Stromal cell of bone marrow (primary cell): ENCODE data around the gene NDST1.

Source experiments
- DNase-seq: peaks from one replicate; pipeline ENCODE4 v3.0.0-alpha.2; 2012; ENCODE audit warnings: low read depth

NDST1 gene

DNA sequence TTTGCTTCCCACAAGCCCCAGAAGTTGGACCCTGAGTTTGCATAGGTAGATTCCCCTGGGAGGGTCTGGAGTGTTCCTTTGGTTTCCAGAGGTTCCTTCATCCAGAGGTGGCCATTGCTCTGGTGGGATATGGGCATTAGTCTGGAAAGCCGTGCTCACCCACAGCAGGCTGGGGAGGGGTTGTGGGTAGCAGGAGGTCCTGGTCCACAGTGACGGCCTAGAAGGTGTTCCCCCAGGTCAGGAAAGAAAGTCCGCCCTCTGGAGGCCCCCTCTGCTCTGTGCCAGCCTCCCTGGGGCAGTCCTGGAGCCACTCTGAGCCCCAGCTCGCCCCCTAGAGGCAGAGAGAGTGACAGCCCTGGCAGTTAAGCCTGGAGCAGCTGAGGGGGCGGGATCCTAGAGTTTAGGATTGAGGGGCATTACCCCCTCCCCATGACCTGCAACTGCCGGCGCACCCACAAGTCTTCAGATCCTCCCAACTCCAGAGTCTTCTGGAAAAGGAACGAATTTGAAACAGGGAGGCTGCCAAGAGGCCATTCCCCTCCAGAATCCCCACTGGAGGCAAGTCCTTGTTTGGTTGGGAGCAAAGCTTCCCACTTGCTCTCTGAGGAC lies 36.8 kb downstream of the NDST1 start:
- DNase-seq, result peak; percentile 24

GRCh38 chr5:150545246-150545645 lies 37.3 kb downstream of the NDST1 start:
- no peak for DNase-seq

DNA sequence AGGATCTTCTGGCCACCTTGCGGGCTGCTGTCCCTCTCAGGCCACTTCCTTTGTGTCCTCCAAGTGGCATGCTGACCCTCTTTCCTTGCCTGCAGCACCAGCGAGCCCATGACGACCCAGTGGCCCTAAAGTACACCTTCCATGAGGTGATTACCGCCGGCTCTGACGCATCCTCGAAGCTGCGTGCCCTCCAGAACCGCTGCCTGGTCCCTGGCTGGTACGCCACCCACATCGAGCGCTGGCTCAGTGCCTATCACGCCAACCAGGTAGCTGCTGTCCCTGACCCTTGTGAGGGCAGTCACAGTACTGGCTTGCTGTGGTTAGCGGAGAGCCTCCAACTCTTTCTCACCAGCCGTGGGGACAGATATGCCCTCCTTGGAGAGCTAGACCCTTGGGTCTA lies 40.2 kb downstream of the NDST1 start:
- DNase-seq, result no peak

DNA sequence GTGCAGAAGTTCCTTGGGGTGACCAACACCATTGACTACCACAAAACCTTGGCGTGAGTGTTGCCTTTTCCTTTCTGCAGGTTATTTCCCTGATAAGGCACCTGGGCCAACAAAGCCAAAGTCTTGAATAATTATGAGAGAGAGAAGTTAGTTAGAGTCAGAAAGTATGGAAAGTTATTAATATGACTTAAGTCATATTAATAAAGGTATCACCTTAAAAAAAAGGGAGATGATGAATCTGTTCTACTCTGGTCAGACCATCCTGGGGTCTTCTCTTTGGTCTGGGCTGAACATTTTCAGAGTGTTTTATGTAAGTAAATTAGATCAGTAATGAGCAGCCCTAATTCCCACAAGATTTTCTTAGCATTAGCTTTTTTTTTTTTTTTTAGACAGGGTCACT lies 41.8 kb downstream of the NDST1 start:
- no peak for DNase-seq

GRCh38 chr5:150550286-150550685 lies 42.4 kb downstream of the NDST1 start:
- no peak for DNase-seq

GRCh38 chr5:150551066-150551465 lies 43.1 kb downstream of the NDST1 start:
- no peak for DNase-seq

DNA sequence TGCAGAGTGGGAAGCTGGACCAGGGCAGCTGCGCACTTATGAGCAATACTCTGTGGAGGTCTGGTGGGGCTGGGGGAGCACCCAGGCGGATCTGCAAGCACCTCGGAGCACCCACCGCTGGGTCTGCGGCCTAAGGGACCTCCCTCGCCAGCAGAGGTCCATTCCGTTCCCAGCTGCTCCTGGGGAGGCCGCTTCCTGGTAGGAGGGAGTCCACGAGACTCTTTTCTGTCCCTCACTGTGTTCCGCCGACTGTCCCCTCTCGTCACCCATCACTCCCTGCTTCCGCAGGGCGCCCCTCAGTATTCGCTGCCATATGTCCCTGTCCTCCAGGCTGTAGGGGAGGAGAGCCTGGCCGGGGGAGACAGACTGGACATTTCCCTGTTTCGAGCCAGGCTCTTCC lies 45.5 kb downstream of the NDST1 start:
- DNase-seq, result no peak

DNA sequence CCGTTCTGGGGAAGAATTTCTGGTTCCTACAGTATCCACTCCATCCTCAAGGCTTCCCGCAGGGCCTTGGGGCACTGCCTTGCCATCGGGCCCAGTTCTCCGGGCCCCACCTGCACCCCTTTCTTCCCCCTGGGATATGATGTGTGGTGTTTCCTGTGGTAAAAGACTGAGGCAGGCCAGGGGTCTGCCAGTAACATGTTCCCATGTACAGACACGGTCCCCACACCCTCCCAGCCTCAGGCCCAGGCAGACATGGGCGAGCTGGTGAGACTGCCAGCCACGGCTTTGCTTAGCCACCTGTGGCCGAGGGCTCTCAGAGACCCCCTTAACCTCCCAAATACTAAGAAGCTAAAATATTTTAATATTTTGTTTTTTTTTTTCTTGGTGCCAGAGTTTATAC lies 46.0 kb downstream of the NDST1 start:
- DNase-seq, result no peak

DNA sequence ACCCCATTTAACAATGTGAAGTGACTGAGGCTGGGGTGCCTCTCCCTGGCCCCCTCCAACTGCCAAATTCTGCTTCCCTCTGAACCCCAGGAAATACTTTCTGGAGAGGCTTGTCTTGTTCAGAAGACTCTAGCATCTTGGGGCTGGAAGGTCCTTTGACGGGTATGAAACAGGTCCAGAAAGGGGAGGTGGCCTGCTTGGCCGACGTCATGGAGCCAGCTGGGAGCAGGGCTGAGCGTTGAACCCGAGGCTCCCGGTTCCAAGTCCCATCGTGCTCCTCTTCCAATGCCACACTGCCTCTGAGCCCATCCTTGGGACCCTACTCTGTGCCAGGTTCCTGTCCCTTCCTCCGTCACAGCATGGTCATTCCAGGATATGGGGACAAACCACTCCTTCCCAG lies 46.9 kb downstream of the NDST1 start:
- no peak for DNase-seq

DNA sequence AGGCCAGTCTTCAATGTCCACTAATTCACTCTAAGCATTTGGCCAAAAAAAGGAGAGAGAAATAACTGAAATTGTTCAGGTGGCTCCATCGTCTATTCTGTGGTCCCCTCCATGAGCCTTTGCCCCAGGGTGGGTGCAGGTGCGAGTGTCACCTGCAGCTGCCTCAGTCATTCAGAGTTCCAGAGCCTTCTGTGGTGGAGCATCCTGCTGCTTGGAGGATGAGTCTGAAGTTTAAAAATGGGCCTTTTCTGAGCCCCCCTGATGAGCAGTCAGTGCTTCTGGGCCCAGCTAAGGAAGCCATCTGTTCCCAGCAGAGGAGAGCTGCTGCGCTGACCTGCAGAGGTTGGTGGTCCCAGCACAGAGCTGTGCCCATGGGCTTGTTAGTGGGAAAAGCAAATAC lies 48.2 kb downstream of the NDST1 start:
- no peak for DNase-seq

- DNase-seq, result no peak
These were observed 49.1 kb downstream of the NDST1 start for GRCh38 chr5:150556859-150557508.

GRCh38 chr5:150557509-150557872 lies 49.6 kb downstream of the NDST1 start:
- DNase-seq, result no peak

DNA sequence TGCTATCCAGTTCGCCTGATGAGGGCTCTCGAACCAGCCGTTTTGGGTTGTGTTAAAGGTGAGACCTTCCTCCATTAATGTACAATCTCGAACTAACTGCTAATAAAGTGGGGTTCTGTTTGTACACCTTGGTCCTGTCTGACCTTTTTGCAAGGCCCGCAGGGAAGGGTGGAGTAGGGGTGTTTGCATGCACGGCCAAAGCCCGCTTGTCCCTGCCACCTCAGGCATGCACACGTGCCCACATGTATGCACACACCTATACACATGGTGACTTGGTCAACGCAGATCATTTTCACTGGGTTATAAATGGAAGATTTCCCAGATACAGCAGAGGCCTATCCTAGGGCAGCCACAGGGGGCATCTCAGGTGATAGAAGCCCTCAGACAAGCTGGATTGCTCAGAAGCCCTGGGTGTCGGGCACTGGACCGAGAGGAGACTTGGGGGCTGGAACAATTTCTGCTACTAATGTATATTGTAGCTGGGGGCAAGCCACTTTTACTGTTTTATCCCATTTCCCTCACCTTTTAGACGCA lies 50.2 kb downstream of the NDST1 start:
- DNase-seq, result no peak

GRCh38 chr5:150559088-150559487 lies 51.2 kb downstream of the NDST1 start:
- no peak for DNase-seq

DNA sequence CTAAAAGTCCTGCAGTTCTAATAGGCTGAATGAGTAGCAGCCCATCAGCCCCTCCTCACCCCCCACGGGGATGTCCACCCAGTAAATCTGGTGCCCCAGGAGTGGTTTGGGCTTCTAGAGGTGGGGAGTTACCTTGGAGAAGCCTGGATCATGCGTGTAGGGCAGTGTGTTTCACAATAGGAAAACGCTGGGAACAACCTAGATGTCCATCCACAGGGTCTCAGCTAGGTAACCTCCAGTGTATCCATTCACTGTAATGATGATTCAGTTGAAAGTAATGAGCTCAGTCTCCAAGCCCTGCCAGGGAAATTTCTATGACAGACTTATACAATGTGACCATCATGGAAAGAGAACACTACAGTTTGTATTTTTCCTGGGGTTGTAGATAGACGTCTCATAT lies 51.8 kb downstream of the NDST1 start:
- DNase-seq, result no peak

- DNase-seq, result peak; percentile 73
These were observed 52.7 kb downstream of the NDST1 start for GRCh38 chr5:150560401-150561191.

DNA sequence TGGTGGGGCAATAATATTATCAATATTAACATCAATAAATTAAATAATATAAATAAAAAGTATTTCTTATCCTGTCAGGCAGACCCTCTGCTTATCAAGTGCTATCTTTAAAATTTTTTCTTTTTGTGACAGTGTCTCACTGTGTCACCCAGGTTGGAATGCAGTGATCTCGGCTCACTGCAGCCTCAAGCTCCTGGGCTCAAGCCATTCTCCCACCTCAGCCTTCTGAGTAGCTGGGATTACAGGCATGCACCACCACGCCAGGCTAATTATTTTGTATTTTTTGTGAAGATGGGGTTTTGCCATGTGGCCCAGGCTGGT lies 53.2 kb downstream of the NDST1 start:
- no peak for DNase-seq

DNA sequence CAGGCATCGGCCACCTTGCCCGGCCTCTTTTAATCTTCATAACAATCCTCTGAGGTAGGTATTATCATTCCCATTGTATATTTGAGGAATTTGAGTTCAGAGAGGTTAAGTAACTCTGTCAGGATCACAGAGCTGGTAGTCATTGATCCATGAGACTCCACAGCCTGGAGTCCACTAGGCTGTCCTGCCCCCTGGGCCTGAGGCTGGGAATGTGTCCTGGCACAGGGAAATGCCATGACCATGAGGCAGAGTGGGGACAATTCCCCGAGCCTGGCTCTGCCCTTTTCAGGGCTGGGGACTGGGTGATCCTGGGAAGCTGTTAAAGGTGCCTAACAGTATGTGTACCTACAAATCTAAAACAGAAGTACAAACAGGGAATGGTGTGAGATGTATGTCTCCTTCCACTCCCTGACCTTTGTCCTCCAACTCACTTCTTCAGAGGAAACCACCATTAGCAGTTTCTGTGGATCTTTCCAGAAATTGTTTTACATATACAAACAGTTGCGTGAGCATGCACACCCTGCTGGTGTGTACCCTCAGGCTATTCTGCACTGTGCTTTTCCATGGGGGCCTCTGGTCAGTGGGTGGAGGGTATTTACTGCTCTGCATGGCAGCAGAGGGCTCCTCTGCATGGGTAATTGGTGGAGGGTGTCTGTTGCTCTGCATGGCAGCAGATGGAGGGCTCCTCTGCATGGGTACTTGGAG lies 53.8 kb downstream of the NDST1 start:
- no peak for DNase-seq

DNA sequence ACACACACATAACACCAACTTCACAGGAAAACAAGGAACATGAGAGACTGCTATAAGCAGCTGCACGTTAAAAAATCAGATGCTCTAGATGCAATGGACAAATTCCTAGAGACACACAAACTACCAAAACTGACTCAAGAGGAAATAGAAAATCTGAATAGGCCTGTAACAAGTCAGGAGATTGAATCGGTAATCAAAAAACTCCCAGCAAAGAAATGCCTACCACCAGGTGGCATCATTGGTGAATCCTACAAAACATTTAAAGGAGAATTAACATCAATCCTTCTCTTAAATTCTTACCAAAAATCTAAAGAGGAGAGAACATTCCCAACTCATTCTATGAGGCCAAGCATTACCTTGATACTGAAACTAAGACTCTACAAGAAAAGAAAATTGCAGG lies 54.9 kb downstream of the NDST1 start:
- peak; percentile 29 for DNase-seq

DNA sequence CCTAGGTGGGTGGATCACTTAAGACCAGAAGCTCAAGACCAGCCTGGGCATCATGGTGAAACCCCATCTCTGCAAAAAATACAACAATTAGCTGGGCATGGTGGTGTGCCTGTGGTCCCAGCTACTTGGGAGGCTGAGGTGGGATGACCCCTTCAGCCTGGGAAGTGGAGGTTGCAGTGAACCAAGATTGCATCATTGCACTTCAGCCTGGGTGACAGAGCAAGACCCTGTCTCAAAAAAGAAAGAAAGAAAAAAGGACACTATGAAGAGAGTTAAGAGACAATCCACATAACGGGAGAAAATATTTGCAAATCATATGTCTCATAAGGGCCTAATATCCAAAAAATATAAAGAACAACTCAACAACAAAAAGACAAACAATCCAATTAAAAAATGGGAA lies 57.9 kb downstream of the NDST1 start:
- no peak for DNase-seq

DNA sequence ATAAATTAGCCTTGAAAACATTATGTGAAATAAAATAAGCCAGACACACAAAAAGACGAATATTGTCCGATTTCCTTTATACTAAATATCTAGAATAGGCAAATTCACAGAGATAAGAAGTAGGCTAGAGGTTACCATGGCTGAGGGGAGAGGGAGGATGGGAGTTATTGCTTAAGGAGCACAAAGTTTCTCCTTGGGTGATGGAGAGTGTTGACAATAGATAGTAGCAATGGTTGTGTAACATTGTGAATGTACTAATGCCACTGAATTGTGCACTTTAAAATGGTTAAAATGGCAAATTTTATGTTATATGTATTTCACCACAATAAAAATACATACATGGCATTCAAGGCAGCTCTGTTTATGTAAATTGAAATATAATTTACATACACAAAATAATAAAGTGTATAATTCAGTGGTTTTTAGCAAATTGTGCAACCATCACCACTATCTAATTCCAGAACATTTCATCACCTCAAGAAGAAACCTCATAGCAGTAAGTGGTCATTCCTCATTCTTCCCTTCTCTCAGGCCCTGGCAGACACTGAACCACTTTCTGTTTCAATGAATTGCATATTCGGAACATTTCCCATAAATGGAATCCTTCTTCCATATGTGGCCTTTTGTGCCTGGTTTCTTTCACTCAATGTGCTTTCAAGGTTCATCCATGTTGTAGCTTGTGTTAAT lies 59.2 kb downstream of the NDST1 start:
- peak; percentile 70 for DNase-seq

- no peak for DNase-seq
These were observed 60.7 kb downstream of the NDST1 start for GRCh38 chr5:150568663-150569062.
